GM18951 (cell line): ENCODE results near the gene SPATA20.

Source experiments
- POLR2A ChIP-seq: IDR thresholded peaks from 4 replicates; pipeline ENCODE4 v1.6.1; 2011; ENCODE audit warnings: mild to moderate bottlenecking; ENCODE audit not compliant: insufficient read length, insufficient read depth; ENCODE audit errors: extremely low read depth
- in situ Hi-C: fragments of 300-500 bp; cut with MboI; formaldehyde crosslinking; loops from one replicate; pipeline ENCODE4 v1.12.0; 2022; ENCODE audit warnings: low sequenced_read_pairs, mixed read lengths, inconsistent platforms; ENCODE audit not compliant: unreplicated experiment

The SPATA20 gene

GRCh38 chr17:50575581-50576210, 28.7 kb downstream of the SPATA20 start:
- TF ChIP-seq POLR2A = no peak
- in situ Hi-C loops = no loop called here

GRCh38 chr17:50576864-50577263, 29.9 kb downstream of the SPATA20 start:
- no peak for TF ChIP-seq POLR2A
- in situ Hi-C loops = no loop called here

GRCh38 chr17:50577451-50577954, 30.5 kb downstream of the SPATA20 start:
- no peak for TF ChIP-seq POLR2A
- in situ Hi-C loops = no loop called here

- in situ Hi-C loops = no loop called here
Measured at GRCh38 chr17:50578173-50578572, 31.2 kb downstream of the SPATA20 start.

GRCh38 chr17:50579399-50579798, 32.4 kb downstream of the SPATA20 start:
- TF ChIP-seq POLR2A = no peak
- in situ Hi-C loops = no loop called here

More at GRCh38 chr17:50578173-50578572, 31.2 kb downstream of the SPATA20 start:
- TF ChIP-seq POLR2A = no peak

GRCh38 chr17:50580646-50581045, 33.7 kb downstream of the SPATA20 start:
- in situ Hi-C loops = no loop called here
- TF ChIP-seq POLR2A = no peak

GRCh38 chr17:50581316-50581715, 34.3 kb downstream of the SPATA20 start:
- TF ChIP-seq POLR2A = no peak
- in situ Hi-C loops = no loop called here

- TF ChIP-seq POLR2A = no peak
- in situ Hi-C loops = no loop called here
Measured at GRCh38 chr17:50582741-50583140, 35.8 kb downstream of the SPATA20 start.

GRCh38 chr17:50583641-50584040, 36.7 kb downstream of the SPATA20 start:
- no peak for TF ChIP-seq POLR2A
- in situ Hi-C loops = no loop called here

GRCh38 chr17:50584116-50584515, 37.1 kb downstream of the SPATA20 start:
- in situ Hi-C loops = no loop called here
- TF ChIP-seq POLR2A = no peak

GRCh38 chr17:50584749-50585148, 37.8 kb downstream of the SPATA20 start:
- TF ChIP-seq POLR2A = no peak

GRCh38 chr17:50585346-50585745, 38.4 kb downstream of the SPATA20 start:
- in situ Hi-C loops = no loop called here
- no peak for TF ChIP-seq POLR2A

More at GRCh38 chr17:50584749-50585148, 37.8 kb downstream of the SPATA20 start:
- in situ Hi-C loops = no loop called here

- in situ Hi-C loops = no loop called here
- TF ChIP-seq POLR2A = no peak
Measured at GRCh38 chr17:50585891-50586290, 38.9 kb downstream of the SPATA20 start.

GRCh38 chr17:50586421-50587247, 39.7 kb downstream of the SPATA20 start:
- in situ Hi-C loops = no loop called here
- no peak for TF ChIP-seq POLR2A
